GM10248 (cell line): ENCODE measurements around the gene ARHGEF33.

Experiments
- CTCF ChIA-PET: fragments of 300-600 bp; sonication (Branson Sonifier 250); formaldehyde crosslinking; extraction: SDS; loops from one replicate; lab custom pipeline; 2021; ENCODE audit warnings: antibody characterized with exemption; lab: Yijun Ruan, JAX
- POLR2A ChIA-PET: fragments of 350-650 bp; sonication (Branson Sonifier 250); formaldehyde crosslinking; extraction: SDS; loops from one replicate; lab custom pipeline; 2020; ENCODE audit warnings: antibody characterized with exemption; lab: Yijun Ruan, JAX
- DNase-seq: peaks from one replicate; pipeline ENCODE4 v3.0.0; 2012; ENCODE audit errors: extremely low spot score
- TF ChIP-seq, protein P1 (sequence below): IDR thresholded peaks from 2 replicates; pipeline ENCODE4 v1.5.1; 2012; ENCODE audit warnings: mild to moderate bottlenecking, low read depth; ENCODE audit errors: extremely low read depth, missing control alignments, control extremely low read depth

The ARHGEF33 gene

GRCh38 chr2:38981003-38981669 lies 91.5 kb downstream of the ARHGEF33 start:
- TF ChIP-seq, protein P1, sequence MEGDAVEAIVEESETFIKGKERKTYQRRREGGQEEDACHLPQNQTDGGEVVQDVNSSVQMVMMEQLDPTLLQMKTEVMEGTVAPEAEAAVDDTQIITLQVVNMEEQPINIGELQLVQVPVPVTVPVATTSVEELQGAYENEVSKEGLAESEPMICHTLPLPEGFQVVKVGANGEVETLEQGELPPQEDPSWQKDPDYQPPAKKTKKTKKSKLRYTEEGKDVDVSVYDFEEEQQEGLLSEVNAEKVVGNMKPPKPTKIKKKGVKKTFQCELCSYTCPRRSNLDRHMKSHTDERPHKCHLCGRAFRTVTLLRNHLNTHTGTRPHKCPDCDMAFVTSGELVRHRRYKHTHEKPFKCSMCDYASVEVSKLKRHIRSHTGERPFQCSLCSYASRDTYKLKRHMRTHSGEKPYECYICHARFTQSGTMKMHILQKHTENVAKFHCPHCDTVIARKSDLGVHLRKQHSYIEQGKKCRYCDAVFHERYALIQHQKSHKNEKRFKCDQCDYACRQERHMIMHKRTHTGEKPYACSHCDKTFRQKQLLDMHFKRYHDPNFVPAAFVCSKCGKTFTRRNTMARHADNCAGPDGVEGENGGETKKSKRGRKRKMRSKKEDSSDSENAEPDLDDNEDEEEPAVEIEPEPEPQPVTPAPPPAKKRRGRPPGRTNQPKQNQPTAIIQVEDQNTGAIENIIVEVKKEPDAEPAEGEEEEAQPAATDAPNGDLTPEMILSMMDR, result no peak
- CTCF ChIA-PET, result no interaction called here
- no peak for DNase-seq
- POLR2A ChIA-PET, result no interaction called here

DNA sequence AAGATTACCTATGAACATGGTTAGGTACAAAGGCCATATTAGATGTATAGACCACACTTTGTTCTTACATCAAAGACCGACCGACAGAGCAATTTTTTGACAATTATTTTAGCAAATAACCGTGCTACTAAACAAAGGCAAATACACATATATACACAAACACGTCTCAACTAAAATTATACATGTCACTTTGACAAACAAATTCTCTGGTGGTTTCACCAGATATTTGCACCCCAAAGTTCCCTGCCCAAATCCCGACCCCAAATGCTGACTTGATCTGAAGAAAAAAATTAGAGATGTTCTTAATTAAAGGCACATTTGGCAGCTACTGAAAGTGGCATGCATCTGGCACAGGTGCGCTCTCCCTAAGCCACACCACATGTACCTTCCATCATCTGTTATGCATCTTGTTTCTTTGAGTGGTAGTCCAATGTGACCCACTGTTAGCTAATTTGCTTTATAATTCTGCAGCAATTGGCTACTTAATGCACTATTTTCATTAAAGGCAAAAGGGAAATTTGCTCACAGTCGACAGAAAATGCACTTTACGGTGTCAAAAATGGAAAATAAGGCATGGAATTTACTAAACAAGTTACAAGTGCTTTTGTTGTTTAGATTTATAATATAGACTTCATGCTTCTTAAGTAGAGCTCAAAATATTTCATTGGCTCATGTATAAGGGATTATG lies 92.1 kb downstream of the ARHGEF33 start:
- TF ChIP-seq, protein P1, result no peak
- ChIA-PET POLR2A (no interaction called here), CTCF (interaction anchor here (1.0 to 1.1 kb wide), 3 partner anchors 9 to 12 kb away, joined by 3 to 4 read pairs (median 3); no protein-coding TSS in a partner anchor)
- DNase-seq, result no peak

- TF ChIP-seq, protein P1, result no peak
- POLR2A ChIA-PET, result no interaction called here
- CTCF ChIA-PET, result interaction anchor here (1.0 to 1.1 kb wide), 3 partner anchors 10 to 11 kb away, joined by 3 to 4 read pairs (median 3); no protein-coding TSS in a partner anchor
- DNase-seq, result no peak
These were observed 92.8 kb downstream of the ARHGEF33 start for GRCh38 chr2:38982498-38982897.

DNA sequence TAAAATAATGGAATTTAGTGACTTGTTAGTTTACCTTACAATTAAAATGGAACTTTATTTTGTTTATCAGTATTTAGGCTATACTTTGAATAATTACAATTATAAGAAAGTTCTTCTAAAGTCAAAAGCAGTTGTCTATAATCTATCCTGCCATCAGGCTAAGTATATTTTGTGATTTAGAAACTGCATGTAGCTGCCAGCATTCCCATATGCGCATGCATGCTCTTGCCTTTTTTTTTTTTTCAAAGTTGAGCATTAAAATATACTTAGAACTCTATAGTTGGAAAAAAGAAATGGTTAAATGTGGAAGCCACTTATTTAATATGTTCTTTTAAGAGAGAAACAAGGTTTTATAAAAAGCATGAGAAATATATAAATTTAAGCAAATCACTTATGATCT lies 99.0 kb downstream of the ARHGEF33 start:
- ChIA-PET POLR2A (no interaction called here), CTCF (interaction anchor here (1.4 to 1.9 kb wide), 3 partner anchors 12 to 41 kb away, joined by 4 to 6 read pairs (median 5); no protein-coding TSS in a partner anchor)
- TF ChIP-seq, protein P1, result no peak
- DNase-seq, result no peak

- ChIA-PET POLR2A (no interaction called here), CTCF (interaction anchor here (3.1 kb wide), 1 partner anchor 236 kb away, joined by 15 read pairs; no protein-coding TSS in a partner anchor)
- DNase-seq, result no peak
- TF ChIP-seq, protein P1, result no peak
These were observed 102.2 kb downstream of the ARHGEF33 start for GRCh38 chr2:38991899-38992298.

- DNase-seq, result no peak
- ChIA-PET POLR2A (no interaction called here), CTCF (interaction anchor here (1.0 kb wide), 1 partner anchor 51 kb away, joined by 3 read pairs; no protein-coding TSS in a partner anchor)
- TF ChIP-seq, protein P1, result no peak
These were observed 108.1 kb downstream of the ARHGEF33 start for GRCh38 chr2:38997781-38998180.
